Tibial nerve (tissue), 4 donors: Measurements from ENCODE around the gene EXOC6B. TPM values are rescaled to one million over a fixed set of nuclear protein-coding genes. Genes with fewer than 3 reads are reported as not detected.

Experiments used
- DNase-seq, 2 donors: peaks; one replicate each; pipeline ENCODE4 v3.0.0-alpha.2; 2019; ENCODE audit warnings: low spot score in 2 of 2
- H3K27ac ChIP-seq, 4 donors: fragments of 200-600 bp; sonication (generic) in 3 of 4; one replicate each; pipeline ENCODE4 v1.5.1; 2017 to 2019; ENCODE audit warnings: mild to moderate bottlenecking in 1 of 4
- H3K27me3 ChIP-seq, 2 donors: fragments of 200-600 bp; sonication (generic) in 1 of 2; one replicate each; pipeline versions ENCODE4 v1.5.1 to v1.6.0; 2017 to 2019
- H3K36me3 ChIP-seq, 3 donors: fragments of 200-600 bp; sonication (generic); one replicate each; pipeline ENCODE4 v1.5.1; 2018 to 2019
- H3K4me1 ChIP-seq, 4 donors: fragments of 200-600 bp; sonication (generic) in 3 of 4; one replicate each; pipeline ENCODE4 v1.5.1; 2017 to 2019
- H3K4me3 ChIP-seq, 4 donors: fragments of 200-600 bp; sonication (generic) in 3 of 4; one replicate each; pipeline ENCODE4 v1.5.1; 2017 to 2019; ENCODE audit warnings: mild to moderate bottlenecking in 1 of 4, moderate library complexity in 1 of 4
- H3K9me3 ChIP-seq, 4 donors: fragments of 200-600 bp; sonication (generic) in 3 of 4; one replicate each; pipeline ENCODE4 v1.5.1; 2017 to 2019
- EP300 ChIP-seq, 2 donors: sonication (generic); formaldehyde crosslinking; IDR thresholded peaks; one replicate each; pipeline ENCODE4 v1.6.1; 2017; ENCODE audit warnings: antibody characterized with exemption in 2 of 2, mild to moderate bottlenecking in 1 of 2
- POLR2A ChIP-seq, 2 donors: fragments of 450-650 bp; IDR thresholded peaks; one replicate each; pipeline ENCODE4 v1.6.1; 2017; ENCODE audit warnings: antibody characterized with exemption in 2 of 2, mild to moderate bottlenecking in 2 of 2, moderate library complexity in 2 of 2
- WGBS, 2 donors: methylation state at CpG; one replicate each; pipeline ENCODE4 v1.1.5; 2018; 5-methylcytosine and 5-hydroxymethylcytosine counted together
- total RNA-seq, 4 donors: library from RNA; depleted of rRNA; stranded (reverse); fragments of >200 nt; gene quantifications; one replicate each; pipeline ENCODE4 v1.1.0, GENCODE V29; 2016
- TF ChIP-seq, protein P1 (sequence below), 5 experiments: fragments of 200-600 bp in 3 of 5; fragments of 450-650 bp in 2 of 5; sonication (generic) in 3 of 5; IDR thresholded peaks; one replicate each; pipeline ENCODE4 v1.5.1; 2016 to 2019; ENCODE audit warnings: antibody characterized with exemption in 5 of 5, mild to moderate bottlenecking in 3 of 5, moderate library complexity in 2 of 5

The EXOC6B gene
- total RNA-seq, 4 donors from 2014 or later, result 22.1 to 41.1 (median 30.3) TPM

DNA sequence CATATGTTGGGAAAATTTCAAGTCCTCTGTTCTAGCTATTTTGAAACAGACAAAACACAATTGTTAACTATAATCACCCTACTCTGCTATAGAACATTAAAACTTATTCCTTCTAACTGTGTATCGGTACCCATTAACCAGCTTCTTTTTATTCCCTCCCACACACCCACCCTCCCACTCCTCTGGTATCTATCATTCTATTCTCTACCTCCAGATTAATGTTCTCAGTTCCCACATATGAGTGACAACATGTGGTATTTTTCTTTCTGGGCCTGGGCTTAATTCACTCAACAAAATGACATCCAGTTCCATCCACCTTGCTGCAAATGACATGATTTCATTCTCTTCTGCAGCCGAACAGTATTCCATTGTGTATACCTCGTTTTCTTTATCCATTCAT is 43.3 kb downstream of the EXOC6B start:
- H3K4me3 ChIP-seq, result no peak overlapping the region
- no peak overlapping the region for H3K27ac ChIP-seq
- DNase-seq, result no peak
- H3K27me3 ChIP-seq, result no peaks in the 10 kb centered on the region
- TF ChIP-seq POLR2A (IDR thresholded peaks at IDR 0.05), result no peak
- TF ChIP-seq EP300 (IDR thresholded peaks at IDR 0.05), result no peak
- TF ChIP-seq, protein P1, sequence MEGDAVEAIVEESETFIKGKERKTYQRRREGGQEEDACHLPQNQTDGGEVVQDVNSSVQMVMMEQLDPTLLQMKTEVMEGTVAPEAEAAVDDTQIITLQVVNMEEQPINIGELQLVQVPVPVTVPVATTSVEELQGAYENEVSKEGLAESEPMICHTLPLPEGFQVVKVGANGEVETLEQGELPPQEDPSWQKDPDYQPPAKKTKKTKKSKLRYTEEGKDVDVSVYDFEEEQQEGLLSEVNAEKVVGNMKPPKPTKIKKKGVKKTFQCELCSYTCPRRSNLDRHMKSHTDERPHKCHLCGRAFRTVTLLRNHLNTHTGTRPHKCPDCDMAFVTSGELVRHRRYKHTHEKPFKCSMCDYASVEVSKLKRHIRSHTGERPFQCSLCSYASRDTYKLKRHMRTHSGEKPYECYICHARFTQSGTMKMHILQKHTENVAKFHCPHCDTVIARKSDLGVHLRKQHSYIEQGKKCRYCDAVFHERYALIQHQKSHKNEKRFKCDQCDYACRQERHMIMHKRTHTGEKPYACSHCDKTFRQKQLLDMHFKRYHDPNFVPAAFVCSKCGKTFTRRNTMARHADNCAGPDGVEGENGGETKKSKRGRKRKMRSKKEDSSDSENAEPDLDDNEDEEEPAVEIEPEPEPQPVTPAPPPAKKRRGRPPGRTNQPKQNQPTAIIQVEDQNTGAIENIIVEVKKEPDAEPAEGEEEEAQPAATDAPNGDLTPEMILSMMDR (IDR thresholded peaks at IDR 0.05), result no peak
- peaks cover 0 to 18% (median 0%) of the 10 kb centered on the region in 3 donors for H3K36me3 ChIP-seq
- H3K9me3 ChIP-seq, result peaks cover 0 to 9% (median 0%) of the 10 kb centered on the region in 4 donors
- WGBS, 2 donors, result 49 to 56% methylated on average over 3 of the region's 3 CpGs
- peaks cover 0 to 22% (median 0%) of the 10 kb centered on the region in 4 donors for H3K4me1 ChIP-seq

DNA sequence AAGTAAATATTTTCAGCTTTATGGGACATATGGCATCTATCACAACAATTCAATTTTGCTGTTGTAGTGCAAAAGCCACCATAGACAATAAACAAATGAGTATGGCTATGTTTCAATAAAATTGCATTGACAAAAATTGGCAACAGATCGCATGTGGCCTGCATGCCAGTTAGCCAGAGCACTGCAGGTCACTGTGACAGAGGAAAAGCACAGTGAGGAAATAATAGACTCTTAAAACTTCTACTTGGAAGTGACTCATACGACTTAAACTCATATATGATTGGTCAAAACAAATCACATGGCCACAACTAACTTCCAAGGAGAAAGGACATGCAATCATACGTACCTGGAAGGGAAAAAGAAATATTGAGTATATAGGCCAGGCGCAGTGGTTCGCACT is 44.4 kb downstream of the EXOC6B start:
- no peak for DNase-seq
- H3K36me3 ChIP-seq, result peaks cover 0 to 25% (median 0%) of the 10 kb centered on the region in 3 donors
- H3K9me3 ChIP-seq, result peaks cover 0 to 16% (median 0%) of the 10 kb centered on the region in 4 donors
- no peak overlapping the region for H3K27ac ChIP-seq
- no peaks in the 10 kb centered on the region for H3K27me3 ChIP-seq
- peaks cover 0 to 22% (median 0%) of the 10 kb centered on the region in 4 donors for H3K4me1 ChIP-seq
- no peak overlapping the region for H3K4me3 ChIP-seq
- WGBS, 2 donors, result 63 to 73% methylated on average over 5 of the region's 5 CpGs
- TF ChIP-seq EP300 (IDR thresholded peaks at IDR 0.05) (no peak), POLR2A (IDR thresholded peaks at IDR 0.05) (no peak)
- TF ChIP-seq, protein P1 (IDR thresholded peaks at IDR 0.05), result no peak

DNA sequence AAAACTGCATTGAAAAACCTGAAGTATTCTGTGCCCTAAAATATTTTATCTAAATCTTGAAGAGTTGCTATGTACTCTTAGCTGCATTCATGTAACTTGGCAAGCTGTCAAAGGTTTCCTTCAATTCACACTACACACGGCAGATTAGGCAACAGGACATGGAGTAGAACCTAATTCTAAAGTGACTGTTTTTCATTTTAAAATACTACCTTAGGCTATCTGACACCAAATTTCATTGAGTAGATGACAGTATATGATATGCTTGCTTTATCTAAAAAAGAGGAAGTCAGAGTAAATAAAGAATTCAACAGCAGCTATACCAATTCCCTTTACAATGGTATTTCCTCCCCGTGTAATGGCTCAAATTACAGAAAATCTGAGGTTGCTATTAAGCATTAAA is 45.4 kb downstream of the EXOC6B start:
- H3K27ac ChIP-seq, result no peak overlapping the region
- WGBS, 2 donors, result 36 to 41% methylated on average over 2 of the region's 2 CpGs

DNA sequence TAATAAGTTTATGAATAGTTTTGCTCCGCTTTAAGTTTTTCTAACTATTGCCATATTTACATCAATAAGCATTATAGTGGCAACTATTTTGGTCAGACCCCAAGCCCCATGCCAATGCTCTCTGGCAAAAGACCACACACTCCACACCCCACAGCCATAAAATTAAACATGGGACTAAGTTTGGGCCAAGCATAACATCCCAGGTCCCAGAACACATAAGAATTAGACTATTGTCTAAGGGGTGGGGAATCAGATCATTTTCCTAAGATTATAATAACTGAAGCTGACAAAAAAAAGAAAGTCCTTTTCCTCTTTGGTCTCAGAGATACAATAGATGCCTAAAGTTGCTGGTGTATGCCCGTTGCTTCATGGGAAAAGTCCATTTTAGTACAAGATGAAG is 46.3 kb downstream of the EXOC6B start:
- H3K27ac ChIP-seq, result peak overlapping the region in 1 of 4 donors; percentile 1
- no peak for DNase-seq
- H3K4me1 ChIP-seq, result peaks cover 0 to 22% (median 0%) of the 10 kb centered on the region in 4 donors
- H3K27me3 ChIP-seq, result no peaks in the 10 kb centered on the region
- H3K9me3 ChIP-seq, result peaks cover 0 to 16% (median 0%) of the 10 kb centered on the region in 4 donors
- peaks cover 0 to 14% (median 0%) of the 10 kb centered on the region in 3 donors for H3K36me3 ChIP-seq
- no peak overlapping the region for H3K4me3 ChIP-seq
- TF ChIP-seq, protein P1 (IDR thresholded peaks at IDR 0.05), result no peak
- TF ChIP-seq EP300 (IDR thresholded peaks at IDR 0.05), result no peak
- no peak for TF ChIP-seq POLR2A (IDR thresholded peaks at IDR 0.05)
- WGBS, 2 donors, result 60 to 63% methylated on average over 2 of the region's 2 CpGs

More for the DNA sequence above, 45.4 kb downstream of the EXOC6B start:
- DNase-seq, result no peak
- no peak for TF ChIP-seq POLR2A (IDR thresholded peaks at IDR 0.05)
- TF ChIP-seq, protein P1 (IDR thresholded peaks at IDR 0.05), result no peak
- TF ChIP-seq EP300 (IDR thresholded peaks at IDR 0.05), result no peak
- H3K4me1 ChIP-seq, result peaks cover 0 to 22% (median 0%) of the 10 kb centered on the region in 4 donors
- H3K27me3 ChIP-seq, result no peaks in the 10 kb centered on the region
- peaks cover 0 to 16% (median 0%) of the 10 kb centered on the region in 4 donors for H3K9me3 ChIP-seq
- peaks cover 0 to 23% (median 0%) of the 10 kb centered on the region in 3 donors for H3K36me3 ChIP-seq
- H3K4me3 ChIP-seq, result no peak overlapping the region

DNA sequence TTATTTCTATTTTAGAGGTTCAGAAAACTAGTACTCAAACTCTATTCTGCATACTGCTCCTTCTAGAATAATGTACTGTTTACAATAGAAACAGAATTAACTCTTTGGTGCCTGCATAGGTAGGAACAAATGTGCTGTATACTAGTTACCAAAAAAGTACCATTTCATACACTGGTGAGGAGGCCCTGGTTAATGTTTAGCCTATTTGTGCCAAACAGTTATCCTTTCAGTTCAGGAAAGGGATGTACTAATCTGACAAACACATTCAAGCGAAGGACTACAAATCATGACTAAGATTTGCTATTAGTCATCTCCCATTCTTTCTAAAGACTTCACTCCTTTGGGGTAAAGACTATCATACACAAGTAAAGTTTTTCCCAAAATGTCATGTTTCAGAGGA is 47.4 kb downstream of the EXOC6B start:
- peaks cover 0 to 7% (median 0%) of the 10 kb centered on the region in 3 donors for H3K36me3 ChIP-seq
- H3K27me3 ChIP-seq, result no peaks in the 10 kb centered on the region
- TF ChIP-seq, protein P1 (IDR thresholded peaks at IDR 0.05), result no peak
- TF ChIP-seq POLR2A (IDR thresholded peaks at IDR 0.05) (no peak), EP300 (IDR thresholded peaks at IDR 0.05) (no peak)
- no peak overlapping the region for H3K27ac ChIP-seq
- 72 to 77% methylated on average over 1 of the region's 1 CpG for WGBS, 2 donors
- peaks cover 0 to 22% (median 0%) of the 10 kb centered on the region in 4 donors for H3K4me1 ChIP-seq
- no peak overlapping the region for H3K4me3 ChIP-seq
- peaks cover 0 to 16% (median 0%) of the 10 kb centered on the region in 4 donors for H3K9me3 ChIP-seq
- DNase-seq, result no peak
